ENCODE results near the gene PAF1. TPM values are rescaled to one million over a fixed set of nuclear protein-coding genes. Genes with fewer than 3 reads are reported as not detected.

Gene PAF1
- total and polyA plus RNA-seq, 2 donors (not counting 3 experiments of a cell fraction or from before 2014, with no cell fraction given), result 55.1 to 90.8 TPM

- BruUV-seq (replicated peaks), result no TSS peak
- Histone ChIP-seq H3K4me2 (ENCODE audit: insufficient read depth, low read length) (peak overlapping the region; percentile 83), H3K9ac (replicated peaks; ENCODE audit: extremely low read depth, insufficient read depth, low read length) (peak overlapping the region; percentile 92), H3K4me1 (ENCODE audit: control insufficient read depth, extremely low read depth, insufficient read depth, low read length) (peaks cover 53% of the 10 kb centered on the region), H3K27me3 (ENCODE audit: control insufficient read depth in 2 of 2, insufficient read depth in 2 of 2, low read length in 2 of 2) (no peaks in the 10 kb centered on the region), H3K79me2 (ENCODE audit: control insufficient read depth, insufficient read depth, low read length) (peaks cover 22% of the 10 kb centered on the region), H3K9me3 (replicated peaks; ENCODE audit: control insufficient read depth, insufficient read depth, low read length) (no peaks in the 10 kb centered on the region), H3K4me3 (replicated peaks in 1 of 3; ENCODE audit: insufficient read depth in 1 of 3, low read depth in 1 of 3, low read length in 3 of 3) (peak overlapping the region; percentile 71 to 96 (median 88)), H2AFZ (ENCODE audit: low read depth, low read length) (no peak overlapping the region), H3K9me1 (replicated peaks; ENCODE audit: control insufficient read depth, extremely low read depth, insufficient read depth, low read length) (no peaks in the 10 kb centered on the region), H3K27ac (ENCODE audit: insufficient read depth, low read depth, low read length) (peak overlapping the region; percentile 83), H4K20me1 (replicated peaks; ENCODE audit: control insufficient read depth, extremely low read depth, insufficient read depth, low read length) (no peaks in the 10 kb centered on the region), H3K36me3 (ENCODE audit: control insufficient read depth in 2 of 2, extremely low read depth in 1 of 2, insufficient read depth in 2 of 2, low read length in 2 of 2) (no peaks in the 10 kb centered on the region)
- CTCF ChIA-PET, result interaction anchor here (2.3 to 5.0 kb wide), 2 partner anchors 10 to 16 kb away, joined by 6 to 42 read pairs; partner anchors contain the start of genes MED29 and PAF1
- dilution Hi-C loops (cut with MboI; ENCODE audit: extremely low pct_ligation_motif_present, low sequenced_read_pairs), result no loop called here
- TF ChIP-seq CTCF (IDR thresholded peaks at IDR 0.05; ENCODE audit: extremely low read depth in 1 of 2, insufficient read depth in 1 of 2, low read depth in 1 of 2, low read length in 2 of 2) (no peak), GATA2 (IDR thresholded peaks at IDR 0.05; ENCODE audit: insufficient read depth, insufficient read length, low read depth, low read length) (no peak), MAX (IDR thresholded peaks at IDR 0.05; ENCODE audit: insufficient read depth, insufficient read length) (no peak), EZH2 (IDR thresholded peaks at IDR 0.05; ENCODE audit: borderline replicate concordance, low read depth, low read length, severe bottlenecking) (no peak), POLR2A (IDR thresholded peaks at IDR 0.05; ENCODE audit: low read depth, low read length) (no peak), MYC (IDR thresholded peaks at IDR 0.05; ENCODE audit: low read depth, low read length) (no peak), POLR2AphosphoS5 (IDR thresholded peaks at IDR 0.05; ENCODE audit: insufficient read depth, low read depth, low read length) (no peak)
- intact Hi-C loops (cut with micrococcal nuclease), result no loop called here
- FAIRE-seq (no peak), DNase-seq (ENCODE audit: low read depth, low spot score) (no peak)
- POLR2A ChIA-PET, result interaction anchor here (0.5 to 2.4 kb wide), 3 partner anchors 10 to 289 kb away, joined by 3 to 10 read pairs (median 3); partner anchors contain the start of genes MED29 and PAF1
These were observed 16.4 kb upstream of the PAF1 start for GRCh38 chr19:39407410-39407659.

Data from endothelial cell of umbilical vein (primary cell).